Measurements from ENCODE around the gene TENM3.
"Not testable (repeated sequence)": the region's sequence is repeated elsewhere in the genome, so short reads cannot be mapped to it uniquely, and the experiment has no call there.

TENM3 gene

DNA sequence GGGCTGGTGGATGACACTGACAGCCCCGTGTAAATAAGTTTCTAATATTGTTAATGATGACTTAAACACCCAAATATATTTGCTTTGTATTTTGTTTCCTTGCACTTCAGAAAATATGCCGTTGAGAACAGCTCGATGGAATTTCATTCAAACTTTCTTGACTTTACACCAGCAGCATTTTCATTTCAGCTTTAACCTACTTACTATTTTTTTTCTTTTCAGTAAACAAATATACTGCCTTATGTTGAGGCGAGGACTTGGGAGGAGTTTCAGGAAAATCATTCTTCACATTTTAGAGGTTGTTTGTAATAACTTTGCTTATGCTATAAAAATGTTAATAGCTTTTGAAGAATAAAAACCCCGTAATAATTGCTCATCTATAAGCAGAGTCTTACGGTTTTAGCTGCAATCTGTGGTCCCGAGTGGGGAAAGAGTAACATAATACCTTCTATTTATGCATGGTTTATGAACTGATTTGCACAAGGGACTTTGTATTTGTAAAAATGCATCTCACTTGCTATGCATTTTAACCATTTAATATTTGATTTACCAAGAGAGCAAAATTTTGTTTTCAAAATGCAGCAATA lies 14.1 kb upstream of the TENM3 start:
- DNase-seq, result no peak

DNA sequence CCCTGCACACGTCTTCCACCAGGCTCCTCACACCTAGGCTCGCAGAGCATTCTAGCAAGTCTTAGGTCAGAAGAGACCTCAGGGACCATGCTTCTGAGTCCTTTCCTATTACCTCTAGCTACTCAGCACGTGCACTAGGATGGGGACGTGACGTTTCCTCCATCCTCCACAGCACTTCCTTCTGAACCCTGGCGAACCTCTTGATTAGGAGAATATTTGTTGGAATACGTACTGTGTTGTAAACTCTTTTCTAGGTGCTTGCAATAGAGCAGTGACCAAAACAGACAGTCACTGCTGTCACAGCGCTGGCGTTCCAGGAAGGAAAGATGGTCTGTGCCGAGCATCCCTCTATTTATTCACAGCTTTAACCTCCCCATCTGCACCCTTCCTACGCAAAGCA lies 12.9 kb upstream of the TENM3 start:
- no peak for DNase-seq

DNA sequence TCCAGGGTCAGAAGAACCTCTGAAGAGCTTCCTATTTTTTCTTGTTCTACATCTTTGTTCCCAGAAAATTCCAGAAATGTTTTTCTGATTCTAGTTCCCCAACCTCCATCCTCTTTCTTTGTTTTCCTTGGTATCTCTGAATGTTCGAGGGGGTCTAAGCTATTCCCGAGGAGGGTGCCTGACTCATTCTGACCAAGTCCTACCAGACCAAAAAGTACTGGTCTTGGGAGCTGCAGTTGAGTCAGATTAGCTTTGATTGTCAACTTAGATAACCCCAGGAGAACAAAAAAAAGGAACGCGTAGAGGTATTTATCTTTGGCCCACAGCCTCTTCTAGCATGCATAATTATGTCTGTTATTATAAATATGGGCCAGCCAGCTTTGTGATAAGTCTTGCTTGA lies 12.1 kb upstream of the TENM3 start:
- DNase-seq, result no peak

DNA sequence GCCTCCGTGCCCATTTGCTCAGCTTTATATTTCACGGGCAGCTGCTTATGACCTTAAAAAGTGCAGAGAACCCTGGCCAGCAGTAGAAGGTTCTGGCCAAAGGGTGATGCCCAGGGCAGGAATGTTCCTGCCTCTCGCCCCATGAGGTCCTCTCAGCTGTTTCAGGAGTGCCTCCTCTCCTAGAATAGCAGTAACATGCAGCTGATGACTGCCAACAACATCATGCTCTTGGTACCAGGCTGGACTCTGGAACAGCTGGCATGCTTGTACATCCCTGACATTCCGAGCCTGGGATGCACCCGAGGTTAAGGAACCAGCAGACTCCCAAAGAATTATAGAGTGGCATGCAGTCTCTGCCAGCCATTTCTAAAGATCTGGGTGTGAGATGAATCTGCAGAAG lies 11.7 kb upstream of the TENM3 start:
- no peak for DNase-seq

DNA sequence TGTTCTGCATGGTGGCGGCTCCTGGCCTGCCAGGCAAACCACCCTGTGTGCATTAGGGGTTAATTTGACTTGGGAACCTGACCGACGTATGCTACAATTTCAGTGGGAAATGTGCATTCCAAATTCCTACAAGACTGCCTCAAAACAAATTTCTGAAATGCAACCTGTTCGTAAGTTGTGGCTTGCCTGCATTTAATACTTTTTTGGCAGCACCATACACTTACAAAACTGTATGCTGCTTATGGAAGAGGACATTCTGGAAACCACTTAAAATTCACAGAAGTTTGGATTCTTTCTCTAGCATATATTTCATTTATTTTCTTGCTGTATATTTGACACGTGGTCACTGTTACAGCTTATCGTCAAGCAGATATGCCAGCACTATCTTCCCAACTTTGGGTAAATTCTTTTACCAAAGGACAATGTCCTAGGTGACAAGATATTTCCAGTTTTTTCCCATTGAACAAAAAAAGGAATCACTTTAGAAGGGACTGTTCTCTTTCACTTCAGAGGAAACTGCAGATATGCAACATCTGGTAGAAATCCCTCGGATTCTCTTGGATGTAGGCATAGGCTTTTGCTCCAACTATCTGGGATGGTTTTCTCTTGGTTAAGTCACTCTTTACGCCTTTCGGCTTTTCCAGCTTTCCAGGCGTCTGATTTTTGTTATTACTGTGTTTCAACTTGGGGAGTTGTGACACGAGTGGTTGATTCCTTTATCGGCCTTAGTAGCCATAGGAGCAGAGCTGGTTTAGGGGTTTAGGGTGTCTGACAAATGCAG lies 9.7 kb upstream of the TENM3 start:
- DNase-seq, result no peak

DNA sequence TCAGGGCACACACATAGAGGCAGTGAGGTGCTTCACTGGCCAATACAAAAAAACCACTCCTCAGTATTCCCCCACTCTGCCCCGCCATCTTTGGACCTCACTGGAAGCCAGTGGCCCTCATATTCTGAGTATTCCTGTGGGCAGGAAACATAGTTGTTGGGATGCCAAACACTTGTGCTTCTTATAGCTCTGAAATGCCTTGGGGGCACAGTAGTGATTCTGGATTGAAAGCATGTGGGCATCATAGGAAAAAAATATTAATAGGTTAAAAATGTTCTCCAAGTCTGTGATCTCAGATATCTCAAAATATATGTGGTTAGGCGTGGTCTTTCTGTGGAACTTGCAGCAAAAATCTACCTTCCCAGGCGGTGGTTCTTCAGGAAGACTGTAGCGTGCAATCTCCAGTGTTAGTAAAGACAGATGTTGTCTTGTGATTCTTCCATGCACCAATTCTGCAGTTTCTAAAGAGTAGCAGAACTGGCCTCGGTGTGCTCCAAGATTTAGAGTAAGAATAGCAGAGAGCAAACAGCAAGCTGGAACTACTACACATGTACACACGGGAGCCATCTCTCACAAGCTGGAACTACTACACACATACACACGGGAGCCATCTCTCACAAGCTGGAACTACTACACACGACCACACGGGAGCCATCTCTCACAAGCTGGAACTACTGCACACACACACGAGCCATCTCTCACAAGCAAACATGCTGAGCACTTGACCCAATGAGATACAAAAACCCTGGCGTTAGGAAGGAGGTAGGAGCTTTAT lies 8.0 kb upstream of the TENM3 start:
- no peak for DNase-seq

DNA sequence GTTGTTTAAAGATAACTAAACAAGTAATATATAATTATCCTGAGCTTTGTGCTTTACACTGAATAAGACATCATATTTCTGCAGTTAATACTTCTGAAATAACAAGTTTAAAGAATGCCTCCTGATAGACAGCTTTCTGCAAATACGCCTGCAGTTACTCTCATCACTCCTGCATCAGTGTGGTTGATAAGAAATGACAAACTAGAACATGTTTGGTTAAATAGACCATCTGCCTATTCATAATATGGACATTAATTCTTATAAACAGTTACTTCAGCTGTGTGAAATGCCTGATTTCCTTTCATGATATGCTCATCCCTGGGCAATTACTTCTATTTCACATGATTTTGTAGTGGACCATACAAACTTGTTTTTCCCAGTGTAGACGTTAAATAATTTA lies 7.0 kb upstream of the TENM3 start:
- DNase-seq, result no peak

DNA sequence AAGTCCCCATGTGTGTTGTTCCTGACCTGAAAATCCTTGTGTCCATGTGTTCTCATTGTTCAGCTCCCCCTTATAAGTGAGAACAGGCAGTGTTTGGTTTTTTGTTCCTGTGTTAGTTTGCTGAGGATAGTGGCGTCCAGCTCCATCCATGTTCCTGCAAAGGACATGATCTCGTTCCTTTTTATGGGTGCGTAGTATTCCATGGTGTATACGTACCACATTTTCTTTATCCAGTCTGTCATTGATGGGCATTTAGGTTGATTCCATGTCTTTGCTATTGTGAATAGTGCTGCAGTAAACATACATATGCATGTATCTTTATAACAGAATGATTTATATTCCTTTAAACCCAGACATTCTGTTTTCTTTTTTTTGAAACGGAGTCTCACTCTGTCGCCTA lies 6.2 kb upstream of the TENM3 start:
- DNase-seq, result not testable (repeated sequence)

DNA sequence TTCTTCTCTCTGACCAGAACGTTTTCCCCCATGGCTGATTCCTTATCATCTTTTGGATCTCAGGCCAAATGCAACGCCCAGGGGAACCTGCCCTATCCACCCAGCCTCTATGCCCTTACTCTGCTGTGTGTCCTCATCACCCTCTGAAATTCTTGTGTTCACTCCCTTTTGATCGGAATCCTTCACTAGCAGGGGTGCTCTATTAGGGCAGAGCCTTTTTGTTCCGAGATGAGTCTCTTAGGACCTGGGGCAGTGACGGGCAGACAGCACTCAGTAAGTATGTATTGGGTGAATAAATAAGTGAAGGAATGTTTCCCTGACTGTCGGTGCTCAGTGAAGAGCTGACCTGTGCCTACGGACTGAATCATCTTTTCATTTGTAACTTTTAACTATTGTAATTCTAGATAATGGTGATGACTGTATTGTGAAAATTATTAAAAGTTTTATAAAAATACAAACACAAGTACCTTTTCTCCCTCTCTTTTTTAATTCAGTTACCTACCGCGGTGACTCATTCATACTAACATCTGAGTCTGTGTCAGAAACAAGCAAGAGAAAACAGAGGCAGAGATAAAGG lies 4.8 kb upstream of the TENM3 start:
- DNase-seq, result no peak

DNA sequence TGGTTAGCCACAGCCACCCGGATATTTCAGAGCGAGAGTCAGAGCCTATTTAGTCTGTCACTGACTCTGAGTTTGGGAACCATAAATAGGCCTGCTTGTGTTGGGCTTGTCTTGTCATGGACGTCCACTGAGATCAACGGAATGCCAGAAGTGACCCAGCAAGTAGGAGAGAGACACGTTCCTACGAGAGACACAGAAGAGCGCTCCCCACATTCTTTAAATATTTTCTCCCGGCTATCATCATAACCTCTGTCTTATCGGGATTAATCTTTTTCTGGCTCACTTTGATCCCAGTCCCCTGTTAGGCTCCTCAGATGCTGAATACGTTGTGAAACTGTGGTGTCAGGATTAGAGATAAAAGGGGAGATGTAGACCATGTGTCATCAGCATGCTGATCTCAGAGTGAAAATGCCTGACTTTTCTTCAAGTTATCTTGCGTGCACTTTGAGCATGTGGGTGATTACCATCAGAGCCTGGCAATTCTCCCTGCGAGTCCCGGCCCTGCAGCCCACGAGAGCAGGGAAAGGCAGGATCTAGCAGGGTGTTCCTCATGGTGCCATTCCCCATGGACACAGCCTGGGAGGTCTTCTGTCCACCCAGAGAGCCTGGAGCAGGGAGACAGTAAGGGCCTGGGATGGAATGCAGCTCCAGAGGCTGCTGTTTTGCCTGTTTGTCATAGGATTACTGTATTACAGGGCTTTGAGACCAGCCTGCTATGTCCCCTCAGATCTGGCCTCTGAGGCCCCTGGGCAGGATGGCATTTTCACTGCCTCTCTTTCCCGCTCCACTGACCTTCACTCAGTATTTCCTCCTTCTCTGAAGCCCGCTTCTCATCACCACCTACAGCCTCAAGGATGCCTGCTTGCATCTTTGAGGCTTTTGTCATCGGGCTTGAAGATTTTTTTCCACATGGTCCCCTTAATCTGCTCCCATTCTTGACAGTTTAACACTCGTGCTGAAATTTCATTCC lies 2.8 kb upstream of the TENM3 start:
- DNase-seq, result no peak

DNA sequence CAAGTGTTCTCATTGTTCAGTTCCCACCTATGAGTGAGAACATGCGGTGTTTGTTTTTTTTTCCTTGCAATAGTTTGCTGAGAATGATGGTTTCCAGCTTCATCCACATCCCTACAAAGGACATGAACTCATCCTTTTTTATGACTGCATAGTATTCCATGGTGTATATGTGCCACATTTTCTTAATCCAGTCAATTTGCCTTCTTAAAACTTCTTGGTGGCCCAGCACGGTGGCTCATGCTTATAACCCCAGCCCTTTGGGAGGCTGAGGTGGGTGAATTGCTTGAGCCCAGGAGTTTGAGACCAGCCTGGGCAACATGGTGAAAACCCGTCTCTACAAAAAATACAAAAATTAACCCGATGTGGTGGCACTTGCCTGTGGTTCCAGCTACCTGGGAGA lies 942 bp upstream of the TENM3 start:
- not testable (repeated sequence) for DNase-seq

DNA sequence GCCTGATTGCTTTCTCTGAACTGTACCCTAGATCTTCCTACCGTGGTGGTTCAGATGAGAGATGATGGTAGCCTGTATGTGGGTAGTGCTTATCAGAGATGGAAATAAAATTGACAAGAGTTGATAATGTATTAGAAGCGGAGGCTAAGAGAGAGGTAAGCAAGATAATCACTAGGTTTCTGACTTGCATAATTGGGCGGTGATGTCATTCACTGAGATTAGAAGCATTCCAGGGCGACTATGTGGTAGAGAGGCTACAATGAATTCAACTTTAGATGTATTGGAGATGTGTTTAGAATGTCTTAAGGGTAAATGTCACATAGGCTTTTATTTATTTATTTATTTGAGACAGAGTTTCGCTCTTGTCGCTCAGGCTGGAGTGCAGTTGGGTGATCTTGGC lies 415 bp upstream of the TENM3 start:
- no peak for DNase-seq

DNA sequence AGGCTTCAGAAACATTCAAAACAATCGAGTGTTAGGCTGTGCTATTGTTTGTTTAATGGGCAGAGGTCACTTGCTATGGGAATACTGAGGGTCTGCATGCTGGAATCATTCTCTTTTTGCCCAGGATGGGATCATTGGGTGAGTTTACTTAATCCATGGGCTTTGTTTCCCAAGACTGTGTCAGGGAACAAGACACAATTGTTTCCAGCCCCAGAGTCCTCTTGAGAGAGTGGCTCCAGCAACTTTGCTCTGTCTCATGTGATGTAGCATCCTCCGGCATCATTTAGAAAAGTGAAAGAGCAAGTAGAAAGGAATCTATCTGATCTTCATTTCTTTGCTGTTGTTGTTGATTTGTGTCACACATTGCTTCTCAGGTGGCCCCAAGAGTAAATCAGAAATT lies 1.8 kb downstream of the TENM3 start:
- DNase-seq, result no peak

DNA sequence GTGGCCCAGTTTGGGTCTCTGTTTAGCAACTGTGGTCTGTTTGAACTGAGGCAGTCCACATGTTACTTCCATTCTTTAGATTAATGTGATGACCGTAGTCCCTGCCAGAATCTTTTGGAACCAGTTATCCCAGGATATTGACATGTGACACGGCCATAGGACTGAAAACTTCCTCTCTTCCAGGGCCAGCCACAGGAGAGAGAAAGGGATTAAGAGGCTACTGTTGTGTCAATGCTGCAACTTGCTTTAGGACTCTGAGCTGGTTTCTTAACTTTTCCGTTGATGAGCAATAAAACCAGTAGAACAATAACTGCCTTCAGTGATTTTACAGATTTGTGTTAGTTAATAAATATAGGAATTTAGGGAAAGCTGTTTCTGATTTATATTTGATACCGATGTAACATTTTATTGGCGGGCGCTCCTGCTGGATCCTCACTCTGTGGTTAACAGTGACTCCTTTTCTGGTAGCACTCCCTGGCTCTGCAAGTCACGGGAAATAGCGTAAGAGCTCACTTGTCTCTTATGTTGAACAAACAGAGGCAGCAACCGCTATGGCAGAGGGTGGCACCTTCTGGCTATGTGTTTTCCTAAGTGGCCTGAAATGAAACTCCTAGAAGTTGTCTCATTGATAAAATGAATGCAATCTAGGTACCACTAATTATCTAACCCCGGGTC lies 2.5 kb downstream of the TENM3 start:
- no peak for DNase-seq

DNA sequence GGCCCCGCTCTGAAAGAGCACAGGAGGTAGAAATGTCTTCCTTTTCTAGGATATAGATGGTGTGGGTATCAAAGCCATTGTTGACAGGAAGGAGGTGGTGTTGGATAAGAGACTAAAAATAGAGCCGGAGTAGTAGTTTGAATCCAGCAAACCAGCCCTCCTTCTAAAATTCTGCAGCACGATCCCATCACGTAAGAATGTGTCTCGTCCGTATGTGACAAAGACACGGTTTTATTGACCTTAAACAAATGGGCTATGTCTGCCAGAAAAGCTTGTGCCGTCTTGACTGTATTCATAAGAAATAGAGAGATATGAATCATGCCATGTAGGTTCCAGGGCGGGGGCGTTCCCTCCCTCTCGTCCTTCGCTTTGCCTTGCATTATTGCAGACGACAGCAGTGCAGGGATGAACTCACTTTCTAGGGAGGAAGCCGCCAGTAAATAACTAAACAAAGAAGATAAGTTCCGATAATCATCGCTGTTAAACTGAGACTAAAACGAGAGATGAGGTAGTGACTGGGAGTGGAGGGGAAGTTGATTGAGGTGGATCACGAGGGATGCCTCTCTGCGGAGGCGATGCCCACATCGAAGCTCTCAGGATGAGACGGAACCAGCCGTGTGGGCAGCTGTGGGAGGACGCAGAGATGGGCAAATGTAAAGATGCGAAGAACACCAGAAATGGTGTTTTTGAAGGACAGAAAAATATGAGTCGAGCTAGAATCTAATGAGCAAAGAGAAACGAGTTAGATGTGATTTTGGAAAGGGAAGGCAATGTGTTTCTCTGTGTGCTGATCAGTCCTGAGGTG lies 3.4 kb downstream of the TENM3 start:
- no peak for DNase-seq

DNA sequence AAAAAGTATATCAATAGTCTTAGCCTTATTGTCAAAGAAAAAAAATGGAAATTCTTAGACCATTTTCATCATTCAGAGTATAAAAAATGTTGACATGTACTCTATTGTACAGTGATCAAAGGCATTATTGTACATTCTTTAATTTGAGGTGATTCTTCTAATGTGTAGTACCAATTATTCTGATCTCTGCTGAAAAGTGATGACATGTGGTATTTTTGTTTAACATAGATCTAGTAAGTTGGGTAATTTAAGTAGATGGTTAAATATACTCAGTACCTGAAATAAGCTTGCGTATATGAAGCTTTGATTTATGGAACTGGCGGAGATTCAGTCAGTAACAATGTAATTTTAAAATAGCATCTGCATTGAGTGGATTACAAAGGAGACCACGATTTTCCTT lies 5.1 kb downstream of the TENM3 start:
- no peak for DNase-seq

DNA sequence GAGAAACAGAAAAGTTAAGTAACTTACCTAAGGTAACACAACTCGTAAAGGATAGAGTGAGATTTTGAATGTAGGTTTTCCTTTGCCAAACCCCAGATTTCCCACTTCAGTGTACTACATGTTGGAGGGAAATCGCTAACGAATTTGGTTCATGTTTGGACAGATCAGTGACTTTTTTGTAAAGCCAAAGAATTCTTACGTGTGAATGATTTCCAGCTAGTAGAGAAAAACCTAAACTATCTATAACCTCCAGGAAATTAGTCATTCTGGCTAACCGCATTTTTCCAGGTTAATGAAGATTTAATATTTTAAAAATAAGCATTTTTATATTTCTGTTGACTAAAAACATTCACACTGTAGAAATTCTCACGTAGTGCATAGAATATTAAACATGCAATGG lies 7.2 kb downstream of the TENM3 start:
- DNase-seq, result no peak

DNA sequence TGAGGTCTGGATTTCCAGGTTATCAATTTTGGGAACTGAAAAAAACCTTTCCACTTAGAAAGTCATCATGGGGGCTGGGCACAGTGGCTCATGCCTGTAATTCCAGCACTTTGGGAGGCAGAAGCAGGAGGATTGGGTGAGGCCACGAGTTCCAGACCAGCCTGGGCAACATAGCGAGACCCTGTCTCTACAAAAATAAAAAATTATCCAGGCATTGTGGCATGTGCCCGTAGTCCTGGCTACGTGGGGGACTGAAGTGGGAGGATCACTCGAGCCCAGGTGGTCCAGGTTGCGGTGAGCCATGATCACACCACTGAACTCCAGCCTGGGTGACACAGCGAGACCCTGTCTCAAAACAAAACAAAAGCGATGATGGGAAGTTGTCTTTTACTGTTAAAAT lies 7.9 kb downstream of the TENM3 start:
- DNase-seq, result no peak

DNA sequence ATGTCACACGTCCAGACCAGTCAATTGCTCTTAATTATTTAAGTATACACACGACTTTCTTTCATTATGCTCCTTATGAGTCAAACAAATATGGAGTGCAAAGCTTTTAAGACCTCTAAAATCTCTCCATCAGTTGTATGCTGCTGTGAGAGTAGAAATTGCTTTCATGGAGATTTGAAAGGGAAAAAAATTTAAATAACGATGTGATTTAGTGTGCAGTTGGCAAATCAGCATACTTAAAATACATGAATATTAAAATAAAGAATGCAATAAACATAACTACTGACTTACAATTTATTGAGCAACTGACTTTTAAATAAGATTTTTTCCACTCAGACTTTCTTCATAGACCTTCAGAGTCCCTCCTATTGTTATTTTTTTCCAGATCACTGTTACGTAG lies 9.0 kb downstream of the TENM3 start:
- no peak for DNase-seq

DNA sequence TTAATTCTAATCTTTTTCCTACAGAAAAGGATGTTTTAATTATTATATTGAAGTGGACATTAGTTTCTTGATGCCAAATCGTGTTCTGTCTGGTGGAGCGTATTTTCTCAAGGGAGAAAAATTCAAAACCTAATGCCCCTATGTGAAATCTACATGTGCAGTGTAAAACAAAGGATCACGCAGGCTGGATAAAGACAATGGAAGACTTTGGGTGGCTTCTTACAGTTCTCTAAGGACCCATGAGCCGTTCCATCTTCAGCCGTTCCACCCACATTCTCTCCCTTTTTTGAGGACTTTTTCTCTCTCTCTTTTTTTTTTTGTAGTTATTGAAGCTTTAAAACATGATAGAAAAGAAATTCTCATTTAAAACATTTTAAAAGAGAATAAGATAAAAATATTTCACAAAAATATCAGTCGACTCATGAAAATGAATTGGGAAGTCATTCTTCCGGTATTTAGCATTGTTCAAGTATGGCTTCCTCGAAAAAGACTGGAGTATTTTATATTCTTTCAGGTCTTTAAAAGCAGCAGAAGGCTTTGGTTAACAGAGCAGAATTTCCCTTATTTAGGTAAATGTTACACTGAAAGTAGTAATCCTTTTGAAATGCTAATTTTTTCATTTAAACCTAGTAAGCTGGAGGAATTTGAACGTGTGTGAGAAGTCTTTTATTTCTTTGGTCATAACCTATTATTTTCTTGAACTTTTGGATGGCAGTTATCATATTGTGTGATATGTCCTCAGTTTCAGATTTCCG lies 11.0 kb downstream of the TENM3 start:
- DNase-seq, result no peak
